Naive thymus-derived CD4-positive, alpha-beta T cell (primary cell): ENCODE results near the gene HAO2. TPM values are rescaled to one million over a fixed set of nuclear protein-coding genes. Genes with fewer than 3 reads are reported as not detected.
"Not testable (repeated sequence)": the region's sequence is repeated elsewhere in the genome, so short reads cannot be mapped to it uniquely, and the experiment has no call there.

ENCODE experiments used
- ATAC-seq: fragments of 150-1000 bp; cut with Tn5 transposase; 2 replicates; pipeline ENCODE4 v1.10.0; 2021; ENCODE audit warnings: mild to moderate bottlenecking, moderate library complexity
- CTCF ChIA-PET: fragments of 350-600 bp; sonication (Branson Sonifier 250); formaldehyde crosslinking; loops from one replicate; lab custom pipeline; 2021; ENCODE audit warnings: antibody characterized with exemption; lab: Charles Lee
- POLR2A ChIA-PET: fragments of 350-600 bp; sonication (Branson Sonifier 250); formaldehyde crosslinking; loops from one replicate; lab custom pipeline; 2021; ENCODE audit warnings: antibody characterized with exemption, inconsistent platforms; lab: Charles Lee
- DNase-seq, 9 donors: peaks; one replicate each; pipeline versions ENCODE4 v3.0.0 to v3.0.0-alpha.2; 2020 to 2022; ENCODE audit warnings: mixed read lengths in 1 of 9
- H3K27ac ChIP-seq: one replicate; pipeline ENCODE4 v1.7.0; 2013; ENCODE audit warnings: mild to moderate bottlenecking, low read depth, low read length, moderate library complexity
- H3K27me3 ChIP-seq, 2 donors: one replicate each; pipeline ENCODE4 v1.7.0; 2013; ENCODE audit warnings: low read length in 2 of 2, mild to moderate bottlenecking in 2 of 2, moderate library complexity in 2 of 2; ENCODE audit not compliant: control insufficient read depth in 2 of 2, insufficient read depth in 2 of 2
- H3K36me3 ChIP-seq, 3 experiments: 1 replicate in 2 of 3; 2 replicates in 1 of 3; pipeline ENCODE4 v1.7.0; 2013; ENCODE audit warnings: low read length in 3 of 3, mild to moderate bottlenecking in 3 of 3, moderate library complexity in 1 of 3; ENCODE audit not compliant: insufficient read depth in 3 of 3, control insufficient read depth in 2 of 3
- H3K4me1 ChIP-seq, 2 donors: one replicate each; pipeline ENCODE4 v1.7.0; 2013; ENCODE audit warnings: low read length in 2 of 2, mild to moderate bottlenecking in 2 of 2, moderate library complexity in 1 of 2; ENCODE audit not compliant: control insufficient read depth in 2 of 2, insufficient read depth in 2 of 2
- H3K4me3 ChIP-seq: 2 replicates; pipeline ENCODE4 v1.7.0; 2013; ENCODE audit warnings: mild to moderate bottlenecking, low read length
- H3K9me3 ChIP-seq, 3 experiments: 1 replicate in 2 of 3; 2 replicates in 1 of 3; pipeline ENCODE4 v1.7.0; 2013; ENCODE audit warnings: low read length in 3 of 3; ENCODE audit not compliant: control insufficient read depth in 2 of 3
- H3K27ac Mint-ChIP-seq, 9 donors: one replicate each; pipeline ENCODE4 v1.8.0; 2020 to 2022; ENCODE audit warnings: mixed read lengths in 9 of 9, mild to moderate bottlenecking in 8 of 9, moderate library complexity in 5 of 9, inconsistent platforms in 2 of 9
- H3K27me3 Mint-ChIP-seq, 5 donors: one replicate each; pipeline ENCODE4 v1.8.0; 2021 to 2022; ENCODE audit warnings: mixed read lengths in 5 of 5, mild to moderate bottlenecking in 1 of 5
- H3K36me3 Mint-ChIP-seq, 5 donors: one replicate each; pipeline ENCODE4 v1.8.0; 2020 to 2022; ENCODE audit warnings: mixed read lengths in 5 of 5, mild to moderate bottlenecking in 3 of 5, inconsistent platforms in 1 of 5
- H3K4me1 Mint-ChIP-seq, 7 donors: one replicate each; pipeline ENCODE4 v1.8.0; 2020 to 2022; ENCODE audit warnings: mixed read lengths in 7 of 7, mild to moderate bottlenecking in 3 of 7, inconsistent platforms in 1 of 7
- H3K4me3 Mint-ChIP-seq, 10 donors: one replicate each; pipeline ENCODE4 v1.8.0; 2020 to 2022; ENCODE audit warnings: mild to moderate bottlenecking in 10 of 10, mixed read lengths in 10 of 10, moderate library complexity in 6 of 10, inconsistent platforms in 2 of 10
- H3K9me3 Mint-ChIP-seq, 11 donors: one replicate each; pipeline ENCODE4 v1.8.0; 2020 to 2022; ENCODE audit warnings: mixed read lengths in 11 of 11, mild to moderate bottlenecking in 4 of 11, inconsistent platforms in 1 of 11, moderate library complexity in 1 of 11
- intact Hi-C, 2 donors: fragments of 100-400 bp; cut with micrococcal nuclease; formaldehyde crosslinking; loops; one replicate each; pipeline ENCODE4 v1.15.1; 2023
- polyA plus RNA-seq, 2 donors: library from polyadenylated mRNA; unstranded; fragments of 300-500 nt; fragmentation: Illumina TruSeq; gene quantifications; one replicate each; pipeline ENCODE4 v1.2.3, GENCODE V29; 2021
- total RNA-seq, 6 experiments: library from RNA in 5 of 6; stranded (reverse) in 5 of 6; gene quantifications; 1 replicate in 5 of 6; 2 replicates in 1 of 6; pipeline ENCODE4 v1.2.3 and lab custom pipeline; 2021 to 2026

Gene HAO2
- total and polyA plus RNA-seq, 7 experiments from 2014 or later = not detected

DNA sequence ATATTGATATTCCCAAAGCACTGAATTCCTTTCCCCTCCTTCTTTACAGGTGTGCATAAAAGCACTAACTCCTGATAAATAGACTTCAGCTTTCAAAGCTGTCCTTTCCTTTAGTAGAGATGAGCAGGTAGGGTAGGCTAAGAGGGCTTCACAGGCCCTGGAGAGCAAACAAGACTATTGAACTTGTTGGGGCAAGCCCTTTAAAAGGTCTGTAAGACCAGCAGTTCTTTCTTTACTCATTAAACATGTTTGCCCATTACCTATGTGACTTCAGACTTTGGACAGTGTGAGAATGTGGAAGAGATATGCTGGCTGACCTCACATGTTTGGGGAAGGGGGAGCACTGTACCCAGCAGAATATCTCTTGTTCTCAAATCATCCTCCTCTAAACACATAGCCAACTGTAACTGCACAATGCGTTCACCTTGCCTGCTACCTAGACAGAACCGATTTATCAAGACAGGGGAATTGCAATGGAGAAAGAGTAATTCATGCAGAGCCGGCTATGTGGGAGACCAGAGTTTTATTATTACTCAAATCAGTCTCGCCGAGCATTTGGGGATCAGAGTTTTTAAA is 27.1 kb upstream of the HAO2 start:
- H3K27me3 Mint-ChIP-seq = peaks cover 8 to 21% (median 20%) of the 10 kb centered on the region in 5 donors
- H3K27ac Mint-ChIP-seq = no peak overlapping the region

GRCh38 chr1:119345398-119345797 is 23.2 kb upstream of the HAO2 start:
- H3K36me3 ChIP-seq = no peaks in the 10 kb centered on the region
- no peak for DNase-seq
- H3K4me1 ChIP-seq = no peaks in the 10 kb centered on the region
- ATAC-seq = no peak
- no peaks in the 10 kb centered on the region for H3K36me3 Mint-ChIP-seq
- H3K27me3 Mint-ChIP-seq = peaks cover 8 to 20% (median 15%) of the 10 kb centered on the region in 5 donors
- H3K9me3 ChIP-seq = no peaks in the 10 kb centered on the region
- H3K9me3 Mint-ChIP-seq = peaks cover 0 to 12% (median 0%) of the 10 kb centered on the region in 11 donors
- no peaks in the 10 kb centered on the region for H3K27me3 ChIP-seq
- H3K4me3 Mint-ChIP-seq = no peak overlapping the region
- H3K27ac ChIP-seq = no peak overlapping the region
- ChIA-PET POLR2A (no interaction called here), CTCF (no interaction called here)
- no peak overlapping the region for H3K4me3 ChIP-seq
- peaks cover 0 to 3% (median 0%) of the 10 kb centered on the region in 7 donors for H3K4me1 Mint-ChIP-seq
- intact Hi-C loops = no loop called here
- H3K27ac Mint-ChIP-seq = no peak overlapping the region

More for the DNA sequence above, 27.1 kb upstream of the HAO2 start:
- Mint-ChIP-seq H3K4me3 (no peak overlapping the region), H3K36me3 (no peaks in the 10 kb centered on the region), H3K9me3 (peaks cover 0 to 12% (median 0%) of the 10 kb centered on the region in 11 donors), H3K4me1 (no peaks in the 10 kb centered on the region)
- Histone ChIP-seq H3K4me3 (no peak overlapping the region), H3K9me3 (no peaks in the 10 kb centered on the region), H3K4me1 (no peaks in the 10 kb centered on the region), H3K27ac (no peak overlapping the region), H3K36me3 (no peaks in the 10 kb centered on the region), H3K27me3 (no peaks in the 10 kb centered on the region)
- POLR2A ChIA-PET = no interaction called here
- no peak for ATAC-seq
- CTCF ChIA-PET = no interaction called here
- DNase-seq = no peak
- intact Hi-C loops = no loop called here

DNA sequence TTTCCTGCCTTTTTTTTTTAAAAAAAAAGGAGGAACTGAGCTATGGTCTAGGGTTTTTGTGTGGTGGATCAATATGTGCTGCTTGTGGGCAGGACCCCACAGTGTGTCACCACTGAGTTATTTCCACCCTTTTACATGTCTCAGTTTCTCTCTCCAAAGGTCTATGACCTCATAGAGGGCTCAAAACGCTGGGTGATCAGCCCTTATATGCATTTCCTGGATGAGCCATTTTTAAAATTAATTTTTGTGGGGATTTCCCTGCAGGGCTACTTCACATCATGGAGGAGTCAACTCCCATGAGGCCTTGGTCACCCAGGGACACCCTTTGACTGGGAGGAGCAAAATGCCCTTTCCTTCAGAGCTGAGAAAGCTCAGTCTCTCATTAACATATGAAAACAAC is 20.7 kb upstream of the HAO2 start:
- POLR2A ChIA-PET = no interaction called here
- Mint-ChIP-seq H3K4me3 (no peak overlapping the region), H3K4me1 (peaks cover 0 to 3% (median 0%) of the 10 kb centered on the region in 7 donors)

DNA sequence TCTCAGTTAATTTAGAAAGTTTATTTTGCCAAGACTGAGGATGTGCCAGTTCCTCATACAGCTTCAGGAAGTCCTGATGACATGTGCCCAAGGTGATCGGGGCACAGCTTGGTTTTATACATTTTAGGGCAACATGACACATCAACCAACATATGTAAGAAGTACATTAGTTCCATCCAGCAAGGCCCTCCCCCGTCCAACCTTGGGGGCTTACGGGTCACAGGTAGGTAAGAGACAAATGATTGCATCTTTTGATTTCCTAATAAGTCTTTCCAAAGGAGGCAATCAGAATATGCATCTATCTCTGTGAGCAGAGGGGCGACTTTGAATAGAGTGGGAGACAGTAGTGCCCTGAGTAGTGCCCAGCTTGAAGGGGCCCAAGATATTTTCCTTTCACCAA is 19.6 kb upstream of the HAO2 start:
- no peaks in the 10 kb centered on the region for H3K36me3 Mint-ChIP-seq
- no peak overlapping the region for H3K4me3 Mint-ChIP-seq
- CTCF ChIA-PET = no interaction called here
- Histone ChIP-seq H3K27ac (no peak overlapping the region), H3K9me3 (no peaks in the 10 kb centered on the region), H3K4me3 (no peak overlapping the region), H3K36me3 (no peaks in the 10 kb centered on the region), H3K4me1 (no peaks in the 10 kb centered on the region), H3K27me3 (no peaks in the 10 kb centered on the region)
- POLR2A ChIA-PET = no interaction called here
- intact Hi-C loops = no loop called here
- no peak overlapping the region for H3K27ac Mint-ChIP-seq
- ATAC-seq = no peak
- H3K4me1 Mint-ChIP-seq = peaks cover 0 to 3% (median 0%) of the 10 kb centered on the region in 7 donors
- no peak for DNase-seq
- peaks cover 0 to 10% (median 0%) of the 10 kb centered on the region in 11 donors for H3K9me3 Mint-ChIP-seq
- peaks cover 8 to 20% (median 14%) of the 10 kb centered on the region in 5 donors for H3K27me3 Mint-ChIP-seq

More for the DNA sequence above, 20.7 kb upstream of the HAO2 start:
- Histone ChIP-seq H3K9me3 (no peaks in the 10 kb centered on the region), H3K4me3 (no peak overlapping the region), H3K27ac (no peak overlapping the region), H3K27me3 (no peaks in the 10 kb centered on the region), H3K4me1 (no peaks in the 10 kb centered on the region), H3K36me3 (no peaks in the 10 kb centered on the region)
- H3K36me3 Mint-ChIP-seq = no peaks in the 10 kb centered on the region
- CTCF ChIA-PET = no interaction called here
- H3K27ac Mint-ChIP-seq = no peak overlapping the region
- DNase-seq (no peak), ATAC-seq (no peak)
- peaks cover 0 to 12% (median 0%) of the 10 kb centered on the region in 11 donors for H3K9me3 Mint-ChIP-seq
- intact Hi-C loops = no loop called here
- H3K27me3 Mint-ChIP-seq = peaks cover 8 to 18% (median 12%) of the 10 kb centered on the region in 5 donors

DNA sequence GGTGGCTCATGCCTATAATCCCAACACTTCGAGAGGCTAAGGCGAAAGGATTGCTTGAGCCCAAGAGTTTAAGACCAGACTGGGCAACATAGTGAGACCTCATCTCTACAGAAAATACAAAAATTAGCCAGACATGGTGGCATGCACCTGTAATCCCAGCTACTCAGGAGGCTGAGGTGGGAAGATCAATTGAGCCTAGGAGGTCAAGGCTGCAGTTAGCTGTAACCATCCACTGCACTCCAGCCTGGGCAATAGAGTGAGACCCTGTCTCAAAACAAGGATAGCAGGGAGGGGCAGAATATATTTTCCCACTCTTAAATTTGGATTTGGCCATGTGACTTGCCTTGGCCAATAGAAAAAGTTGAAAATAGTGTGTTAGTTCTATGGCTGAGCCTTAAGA is 17.7 kb upstream of the HAO2 start:
- H3K4me1 ChIP-seq, H3K36me3 Mint-ChIP-seq, DNase-seq, H3K4me3 ChIP-seq, intact Hi-C loops, H3K27ac ChIP-seq, POLR2A ChIA-PET, H3K9me3 ChIP-seq, H3K4me1 Mint-ChIP-seq, CTCF ChIA-PET, ATAC-seq, H3K9me3 Mint-ChIP-seq, H3K4me3 Mint-ChIP-seq, H3K27ac Mint-ChIP-seq, H3K27me3 ChIP-seq, H3K36me3 ChIP-seq: not testable (repeated sequence)
- peaks cover 9 to 27% (median 19%) of the 10 kb centered on the region in 5 donors for H3K27me3 Mint-ChIP-seq

DNA sequence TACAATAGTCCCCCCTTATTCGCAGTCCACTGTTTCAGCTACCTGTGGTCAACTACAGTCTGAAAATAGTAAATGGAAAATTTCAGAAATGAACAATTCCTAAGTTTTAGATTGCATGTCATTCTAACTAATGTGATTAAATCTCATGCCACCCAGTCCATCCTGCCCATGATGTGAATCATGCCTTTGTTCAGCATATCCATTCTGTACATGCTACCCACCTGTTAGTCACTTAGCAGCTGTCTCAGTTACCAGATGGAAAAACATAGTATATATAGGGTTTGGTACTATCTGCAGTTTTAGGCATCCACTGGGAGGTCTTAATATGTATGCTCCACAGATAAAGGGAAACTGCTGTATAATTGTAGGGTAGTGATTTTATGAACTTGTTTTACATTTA is 16.6 kb upstream of the HAO2 start:
- H3K36me3 Mint-ChIP-seq = peaks cover 0 to 8% (median 0%) of the 10 kb centered on the region in 5 donors
- CTCF ChIA-PET = no interaction called here
- peaks cover 9 to 36% (median 23%) of the 10 kb centered on the region in 5 donors for H3K27me3 Mint-ChIP-seq
- no peak overlapping the region for H3K4me3 ChIP-seq
- H3K4me1 ChIP-seq = no peaks in the 10 kb centered on the region
- POLR2A ChIA-PET = no interaction called here
- no peak overlapping the region for H3K27ac Mint-ChIP-seq
- no peaks in the 10 kb centered on the region for H3K27me3 ChIP-seq
- ATAC-seq (no peak), DNase-seq (no peak)
- H3K9me3 ChIP-seq = no peaks in the 10 kb centered on the region
- H3K36me3 ChIP-seq = no peaks in the 10 kb centered on the region
- H3K27ac ChIP-seq = no peak overlapping the region
- peaks cover 0 to 15% (median 2%) of the 10 kb centered on the region in 11 donors for H3K9me3 Mint-ChIP-seq
- intact Hi-C loops = no loop called here
- H3K4me3 Mint-ChIP-seq = no peak overlapping the region
- peaks cover 0 to 10% (median 0%) of the 10 kb centered on the region in 7 donors for H3K4me1 Mint-ChIP-seq

DNA sequence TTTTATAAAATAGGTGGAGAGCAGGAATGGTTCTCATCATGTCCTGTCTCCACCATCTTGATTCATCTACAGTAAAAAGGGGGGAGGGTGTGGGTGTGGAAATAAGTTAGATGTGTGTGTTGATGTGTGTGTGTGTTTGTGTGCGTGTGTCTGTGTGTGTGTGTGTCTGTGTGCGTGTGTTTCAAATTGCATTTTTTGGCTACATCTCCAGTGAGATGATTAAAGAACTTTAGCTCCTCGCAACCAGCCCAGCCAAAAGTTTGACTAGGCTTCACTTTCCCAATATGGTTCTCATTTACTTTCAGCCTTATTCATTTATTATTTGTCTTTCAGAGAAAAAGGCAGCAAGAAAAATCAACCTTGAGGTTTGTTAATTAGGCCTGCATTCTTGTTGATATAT is 14.7 kb upstream of the HAO2 start:
- ATAC-seq (no peak), DNase-seq (no peak)
- H3K4me1 ChIP-seq = no peaks in the 10 kb centered on the region
- Mint-ChIP-seq H3K36me3 (peaks cover 0 to 8% (median 0%) of the 10 kb centered on the region in 5 donors), H3K9me3 (peaks cover 0 to 15% (median 2%) of the 10 kb centered on the region in 11 donors), H3K27ac (no peak overlapping the region), H3K27me3 (peaks cover 12 to 46% (median 34%) of the 10 kb centered on the region in 5 donors), H3K4me3 (no peak overlapping the region), H3K4me1 (peaks cover 0 to 7% (median 0%) of the 10 kb centered on the region in 7 donors)
- H3K27me3 ChIP-seq = no peaks in the 10 kb centered on the region
- H3K27ac ChIP-seq = no peak overlapping the region
- ChIA-PET CTCF (no interaction called here), POLR2A (no interaction called here)
- H3K9me3 ChIP-seq = no peaks in the 10 kb centered on the region
- H3K36me3 ChIP-seq = no peaks in the 10 kb centered on the region
- intact Hi-C loops = no loop called here
- H3K4me3 ChIP-seq = no peak overlapping the region
